Neutrophil (primary cell): ENCODE results near the gene SPTBN1.

Experiments
- H3K27ac ChIP-seq: fragments of 200-600 bp; sonication (generic); 2 replicates; pipeline ENCODE4 v1.5.1; 2016; ENCODE audit warnings: mild to moderate bottlenecking, moderate library complexity
- H3K27me3 ChIP-seq: fragments of 200-600 bp; sonication (generic); 2 replicates; pipeline ENCODE4 v1.6.0; 2016; ENCODE audit warnings: mild to moderate bottlenecking
- H3K36me3 ChIP-seq: fragments of 200-600 bp; sonication (generic); 2 replicates; pipeline ENCODE4 v1.5.1; 2017
- H3K4me1 ChIP-seq, 2 experiments: fragments of 200-600 bp in 1 of 2; sonication (generic) in 1 of 2; 1 replicate in 1 of 2; 2 replicates in 1 of 2; pipeline versions ENCODE4 v1.5.1 to v1.6.1; 2013 to 2016; ENCODE audit warnings: low read depth in 1 of 2, low read length in 1 of 2, mild to moderate bottlenecking in 1 of 2, moderate library complexity in 1 of 2; ENCODE audit not compliant: control insufficient read depth in 1 of 2, insufficient read depth in 1 of 2
- H3K4me3 ChIP-seq, 2 experiments: fragments of 200-600 bp in 1 of 2; sonication (generic) in 1 of 2; 1 replicate in 1 of 2; 2 replicates in 1 of 2; pipeline ENCODE4 v1.5.1; 2013 to 2016; ENCODE audit warnings: low read depth in 1 of 2, low read length in 1 of 2, mild to moderate bottlenecking in 1 of 2, moderate library complexity in 1 of 2
- H3K9me3 ChIP-seq: fragments of 200-600 bp; sonication (generic); 2 replicates; pipeline ENCODE4 v1.5.1; 2016
- CTCF ChIP-seq: fragments of 200-600 bp; sonication (generic); IDR thresholded peaks from 2 replicates; pipeline ENCODE4 v1.5.1; 2016; ENCODE audit warnings: antibody characterized with exemption

SPTBN1 gene

GRCh38 chr2:54543733-54544396, 87.7 kb downstream of the SPTBN1 start:
- Histone ChIP-seq H3K4me1 (no peaks in the 10 kb centered on the region), H3K27me3 (no peaks in the 10 kb centered on the region), H3K27ac (no peak overlapping the region), H3K9me3 (no peaks in the 10 kb centered on the region), H3K4me3 (no peak overlapping the region), H3K36me3 (no peaks in the 10 kb centered on the region)
- no peak for TF ChIP-seq CTCF

GRCh38 chr2:54545702-54546450, 89.7 kb downstream of the SPTBN1 start:
- Histone ChIP-seq H3K4me1 (no peaks in the 10 kb centered on the region), H3K9me3 (no peaks in the 10 kb centered on the region), H3K4me3 (no peak overlapping the region), H3K27ac (no peak overlapping the region), H3K36me3 (no peaks in the 10 kb centered on the region), H3K27me3 (no peaks in the 10 kb centered on the region)
- no peak for TF ChIP-seq CTCF

GRCh38 chr2:54546518-54546917, 90.4 kb downstream of the SPTBN1 start:
- Histone ChIP-seq H3K4me1 (no peaks in the 10 kb centered on the region), H3K36me3 (no peaks in the 10 kb centered on the region), H3K27me3 (no peaks in the 10 kb centered on the region), H3K4me3 (no peak overlapping the region), H3K27ac (no peak overlapping the region), H3K9me3 (no peaks in the 10 kb centered on the region)
- TF ChIP-seq CTCF: no peak

- H3K27ac ChIP-seq: no peak overlapping the region
- TF ChIP-seq CTCF: no peak
- no peaks in the 10 kb centered on the region for H3K4me1 ChIP-seq
- no peak overlapping the region for H3K4me3 ChIP-seq
- no peaks in the 10 kb centered on the region for H3K9me3 ChIP-seq
- no peaks in the 10 kb centered on the region for H3K27me3 ChIP-seq
- H3K36me3 ChIP-seq: no peaks in the 10 kb centered on the region
Measured at GRCh38 chr2:54546923-54547720, 91.0 kb downstream of the SPTBN1 start.

GRCh38 chr2:54549430-54549829, 93.3 kb downstream of the SPTBN1 start:
- Histone ChIP-seq H3K4me1 (no peaks in the 10 kb centered on the region), H3K9me3 (no peaks in the 10 kb centered on the region), H3K27ac (no peak overlapping the region), H3K36me3 (no peaks in the 10 kb centered on the region), H3K4me3 (no peak overlapping the region), H3K27me3 (no peaks in the 10 kb centered on the region)
- no peak for TF ChIP-seq CTCF
